A204.1 (cell line): Measurements from ENCODE around the gene IGF1R.

Experiments
- FAIRE-seq: peaks from 2 replicates; lab custom pipeline; 2012; peaks lifted over from hg19 to GRCh38; lab: Jason Lieb, UNC

IGF1R gene

GRCh38 chr15:98799461-98800390 is 151.4 kb downstream of the IGF1R start:
- FAIRE-seq, result no peak

DNA sequence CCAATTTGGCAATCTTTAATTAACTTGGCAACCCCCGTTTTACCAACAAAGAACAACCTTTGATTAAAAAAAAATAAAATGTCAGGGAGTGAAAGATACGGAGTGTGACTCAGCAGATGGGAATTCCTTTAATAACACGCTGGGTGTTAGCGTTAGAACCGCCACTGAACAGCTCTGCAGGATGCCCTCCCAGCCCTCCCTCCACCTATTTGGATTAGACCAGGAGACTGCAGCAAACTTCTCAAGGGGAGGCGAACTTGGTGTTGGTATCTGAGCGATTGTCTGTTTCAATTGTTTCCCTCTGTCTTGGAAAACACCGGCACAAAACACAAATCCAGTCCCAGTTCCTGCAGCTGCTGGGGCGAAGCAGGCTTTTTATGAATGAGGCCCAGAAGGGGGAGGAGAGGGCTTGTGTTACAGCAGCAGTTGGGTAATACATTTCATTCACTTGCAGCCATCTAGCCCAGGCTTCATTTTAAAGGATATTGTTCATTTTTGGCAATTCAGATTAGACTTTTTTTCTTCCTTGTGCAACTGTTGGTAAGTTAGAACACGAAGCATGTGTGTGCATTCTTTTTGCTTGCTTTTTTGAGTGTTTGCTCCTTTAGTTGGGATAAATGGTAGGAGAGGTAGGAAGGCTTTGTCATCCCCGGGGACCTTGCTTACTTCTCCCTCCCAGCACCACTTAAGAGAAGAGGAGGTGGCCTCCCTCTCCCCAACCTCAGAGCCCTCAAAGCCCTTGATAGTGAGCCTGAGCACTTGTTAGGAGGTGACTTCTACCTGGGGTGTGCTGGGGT is 152.3 kb downstream of the IGF1R start:
- FAIRE-seq, result no peak

GRCh38 chr15:98801234-98801561 is 152.9 kb downstream of the IGF1R start:
- FAIRE-seq, result no peak

- no peak for FAIRE-seq
Observed at GRCh38 chr15:98802187-98802586, 153.8 kb downstream of the IGF1R start.

DNA sequence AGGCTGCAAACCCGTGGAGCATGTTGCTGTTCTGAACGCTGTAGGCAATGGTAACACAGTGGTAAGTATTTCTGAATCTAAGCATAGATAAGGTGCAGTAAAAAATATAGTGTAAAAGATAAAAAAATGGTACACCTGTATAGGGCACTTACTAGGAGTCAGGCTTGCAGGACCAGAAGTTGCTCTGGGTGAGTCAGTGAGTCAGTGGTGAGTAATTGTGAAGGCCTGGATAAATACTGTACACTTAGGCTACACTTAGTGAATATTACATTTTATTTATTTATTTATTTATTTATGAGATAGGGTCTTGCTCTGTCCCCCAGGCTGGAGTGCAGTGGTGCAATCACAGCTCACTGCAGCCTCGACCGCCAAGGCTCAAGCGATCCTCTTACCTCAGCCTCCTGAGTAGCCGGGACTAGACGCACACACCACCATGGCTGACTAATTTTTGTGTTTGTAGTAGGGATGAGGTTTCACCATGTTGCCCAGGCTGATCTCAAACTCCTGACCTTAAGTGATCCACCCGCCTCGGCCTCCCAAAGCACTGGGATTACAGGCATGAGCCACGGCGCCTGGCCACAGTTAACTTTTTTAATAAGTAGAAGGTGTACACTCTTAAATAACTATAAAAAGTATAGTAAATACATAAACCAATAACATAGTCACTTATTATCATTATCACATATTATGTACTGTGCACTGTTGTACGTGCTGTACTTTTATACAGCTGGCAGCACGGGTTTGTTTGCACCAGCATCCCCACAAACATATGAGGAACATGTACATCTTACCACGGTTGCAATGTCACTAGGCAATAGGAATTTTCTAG is 155.1 kb downstream of the IGF1R start:
- FAIRE-seq, result no peak

DNA sequence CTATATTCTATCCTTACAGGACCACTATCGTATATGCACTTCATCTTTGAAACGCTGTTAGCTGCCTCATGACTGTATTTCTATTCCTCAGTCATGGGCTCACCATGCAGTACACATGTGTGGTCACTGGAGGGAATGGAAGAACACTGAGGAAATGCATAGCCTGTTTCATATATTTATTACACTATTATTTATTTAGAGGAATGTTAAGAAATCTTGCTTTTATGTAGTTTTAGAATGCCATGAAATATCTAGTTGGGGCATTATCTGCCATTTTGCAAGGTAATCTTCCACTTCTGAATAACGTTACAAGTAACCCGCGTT is 155.7 kb downstream of the IGF1R start:
- FAIRE-seq, result no peak

GRCh38 chr15:98805434-98806274 is 157.3 kb downstream of the IGF1R start:
- FAIRE-seq, result no peak

DNA sequence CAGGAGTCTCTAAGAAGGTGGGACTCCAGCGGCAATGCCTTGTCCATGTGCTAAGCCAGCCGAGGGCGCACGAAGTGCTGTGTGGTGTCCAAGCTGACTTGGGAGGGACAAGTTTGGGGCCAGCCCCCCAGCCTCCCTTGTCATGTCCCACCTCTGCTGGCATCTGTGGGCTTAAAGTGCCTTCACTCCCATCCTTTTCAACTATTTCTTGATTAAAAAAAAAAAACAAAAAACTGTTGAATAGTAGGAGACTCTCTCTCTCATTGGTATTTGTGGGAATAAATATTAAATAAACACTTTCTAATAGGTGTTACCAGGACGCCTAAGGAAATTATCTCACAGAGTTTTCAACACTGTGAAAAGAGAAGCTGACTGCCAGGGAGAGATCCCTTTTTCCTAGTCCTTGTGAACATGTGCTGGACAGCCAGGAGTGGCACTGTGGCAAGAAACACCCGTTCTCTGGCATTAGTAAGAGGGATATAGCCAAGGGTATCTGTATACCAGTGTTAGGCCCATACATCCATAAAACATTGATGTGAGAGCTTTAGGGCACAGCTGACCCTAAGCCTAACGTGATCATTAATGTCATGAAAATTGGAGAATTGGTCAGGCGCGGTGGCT is 158.0 kb downstream of the IGF1R start:
- FAIRE-seq, result no peak

DNA sequence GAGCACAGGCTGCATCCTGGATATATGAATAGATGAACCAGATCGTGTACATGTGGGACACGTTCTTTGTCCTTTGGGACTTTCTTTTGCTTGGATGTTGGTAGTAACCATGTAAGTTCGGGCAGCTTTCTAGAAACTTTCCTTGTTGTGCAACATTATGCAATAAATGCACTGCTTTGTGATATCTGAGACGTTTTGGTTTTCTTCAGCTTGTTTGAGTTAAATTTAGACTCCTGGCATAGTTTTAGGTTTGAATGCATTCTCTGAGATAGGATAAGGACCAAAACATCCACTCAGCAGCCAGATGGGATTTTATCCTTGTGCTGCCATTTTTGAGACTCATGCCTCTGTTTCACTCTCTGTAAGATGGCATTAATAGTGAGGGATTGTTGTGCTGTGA is 158.9 kb downstream of the IGF1R start:
- no peak for FAIRE-seq

DNA sequence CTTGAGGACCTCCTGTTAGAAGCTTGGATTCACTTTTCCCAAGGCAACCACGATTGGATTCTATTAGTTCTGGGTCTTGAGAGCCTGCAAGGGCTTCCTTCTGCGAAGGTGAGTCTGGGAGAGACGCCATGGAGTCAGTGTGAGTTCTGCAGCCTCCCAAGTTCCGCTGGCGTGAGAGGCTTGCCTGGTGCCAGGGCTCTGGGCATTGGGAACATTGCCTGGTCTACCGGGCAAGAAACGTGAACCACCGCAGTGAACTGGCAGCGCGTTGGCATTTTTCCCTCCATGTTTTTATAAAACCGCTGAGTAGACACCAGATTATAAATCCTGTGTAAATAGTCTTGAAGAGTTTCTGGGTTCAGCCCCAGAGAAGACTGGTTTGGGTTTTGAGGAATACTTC is 160.9 kb downstream of the IGF1R start:
- no peak for FAIRE-seq

DNA sequence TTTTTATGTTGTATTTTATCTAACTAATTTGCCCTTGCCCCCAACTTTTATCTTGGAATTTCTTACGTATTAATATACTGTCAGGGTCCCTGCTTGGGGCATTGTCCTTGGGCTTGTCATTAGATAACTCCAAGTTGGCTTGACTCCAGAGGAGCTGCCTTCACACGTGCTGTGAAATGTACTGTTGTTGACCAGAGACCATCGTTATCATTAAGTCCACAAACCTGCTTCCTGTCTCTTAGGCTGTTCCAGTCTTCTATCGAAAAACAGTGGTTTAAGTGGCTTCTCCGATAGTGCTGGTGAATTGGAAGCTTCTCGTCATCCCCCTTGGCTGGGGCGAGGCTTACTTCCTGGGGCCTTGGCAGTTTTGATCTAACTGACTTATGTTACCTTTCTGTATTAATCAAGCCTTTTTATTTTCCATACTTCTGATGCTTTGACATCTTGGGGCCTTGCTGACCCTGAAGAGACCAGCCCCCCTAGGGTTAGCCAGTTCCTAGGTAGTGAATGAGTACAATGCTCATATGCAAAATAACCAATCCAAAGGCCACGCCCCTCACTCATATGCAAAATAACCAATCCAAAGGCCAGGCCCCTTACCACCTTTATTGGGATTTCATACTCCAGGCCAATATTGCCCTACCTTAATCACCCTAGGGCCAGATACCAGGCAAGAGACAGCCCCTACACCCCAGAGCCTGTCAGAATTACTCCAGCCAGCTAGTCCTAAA is 164.5 kb downstream of the IGF1R start:
- no peak for FAIRE-seq

GRCh38 chr15:98813951-98814350 is 165.6 kb downstream of the IGF1R start:
- FAIRE-seq, result no peak

DNA sequence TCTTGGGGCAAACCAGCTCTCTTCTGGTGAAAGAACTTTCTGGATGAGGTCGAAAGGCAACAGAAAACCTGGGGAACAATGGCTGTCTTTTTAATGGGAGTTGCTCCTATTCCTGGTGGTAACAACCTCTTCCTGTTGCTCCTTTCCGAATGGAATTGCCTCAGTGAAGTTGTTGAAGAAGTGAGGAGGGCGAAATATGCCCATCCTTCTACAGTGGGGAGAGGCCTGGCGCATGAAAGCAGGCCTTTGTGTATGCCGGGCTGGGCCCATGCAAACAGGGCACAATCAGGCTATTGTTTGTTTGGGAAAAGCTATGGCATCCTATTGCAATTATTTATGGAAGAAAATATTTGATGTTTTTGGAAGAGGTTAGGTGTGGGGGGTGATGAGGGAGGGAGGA is 166.9 kb downstream of the IGF1R start:
- FAIRE-seq, result no peak

- no peak for FAIRE-seq
Observed at GRCh38 chr15:98817745-98818144, 169.4 kb downstream of the IGF1R start.

DNA sequence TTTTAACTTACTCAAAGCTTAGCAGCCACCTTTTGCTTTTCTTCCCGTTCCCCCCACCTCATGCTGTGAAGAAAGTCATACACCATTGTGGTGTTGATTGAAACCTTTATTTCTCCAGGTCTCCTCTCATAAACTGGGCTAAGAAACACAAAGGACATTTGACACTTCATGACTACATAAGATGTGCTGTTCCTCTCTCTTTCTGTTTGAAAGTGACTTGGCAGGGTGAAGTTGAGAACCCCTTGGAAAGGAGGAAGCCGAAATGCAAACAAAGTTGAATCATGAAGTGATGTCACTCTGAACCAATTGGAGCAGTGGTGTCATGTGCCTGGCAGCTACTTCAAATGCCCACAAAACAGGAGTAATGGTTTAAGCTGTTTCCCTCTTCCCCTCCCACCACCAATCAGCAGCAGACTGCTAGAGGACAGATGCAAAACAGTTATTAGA is 174.7 kb downstream of the IGF1R start:
- no peak for FAIRE-seq

GRCh38 chr15:98823616-98824015 is 175.3 kb downstream of the IGF1R start:
- FAIRE-seq, result no peak

DNA sequence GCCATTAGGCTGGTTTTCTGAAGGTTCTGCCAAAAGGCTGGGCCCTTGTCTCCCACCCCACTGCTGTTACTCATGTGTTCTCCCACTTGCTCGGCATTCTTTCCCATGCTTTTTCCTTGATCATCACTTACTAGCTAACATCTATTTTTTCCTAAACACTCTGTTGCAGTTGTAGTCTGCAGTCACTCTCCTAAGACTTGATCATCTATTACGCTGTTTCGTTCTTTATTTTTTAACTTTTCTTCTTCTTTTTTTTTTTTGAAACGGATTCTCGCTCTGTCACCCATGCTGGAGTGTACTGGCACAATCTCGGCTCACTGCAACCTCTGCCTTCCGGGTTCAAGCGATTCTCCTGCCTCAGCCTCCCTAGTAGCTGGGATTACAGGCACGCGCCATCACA is 176.3 kb downstream of the IGF1R start:
- no peak for FAIRE-seq

- FAIRE-seq, result no peak
Observed at GRCh38 chr15:98826658-98827057, 178.3 kb downstream of the IGF1R start.

DNA sequence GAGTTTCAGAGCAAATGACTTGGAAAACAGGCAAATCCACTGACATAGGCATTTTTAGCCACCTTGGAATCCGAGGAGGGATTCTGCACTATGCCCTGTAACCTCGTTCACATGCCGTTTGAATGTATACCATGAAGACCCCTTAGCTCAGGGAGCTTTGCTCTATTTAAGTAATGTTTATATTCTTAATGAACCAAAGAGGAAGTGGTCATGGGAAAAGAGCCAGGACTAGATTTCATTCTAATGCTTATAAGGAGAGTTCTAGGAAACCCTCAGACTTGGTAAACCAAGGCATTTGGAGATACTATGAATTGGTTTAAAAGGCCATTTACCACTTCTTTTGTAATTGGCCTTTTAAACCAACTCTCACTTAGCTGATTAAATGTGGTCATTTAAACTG is 178.9 kb downstream of the IGF1R start:
- no peak for FAIRE-seq

DNA sequence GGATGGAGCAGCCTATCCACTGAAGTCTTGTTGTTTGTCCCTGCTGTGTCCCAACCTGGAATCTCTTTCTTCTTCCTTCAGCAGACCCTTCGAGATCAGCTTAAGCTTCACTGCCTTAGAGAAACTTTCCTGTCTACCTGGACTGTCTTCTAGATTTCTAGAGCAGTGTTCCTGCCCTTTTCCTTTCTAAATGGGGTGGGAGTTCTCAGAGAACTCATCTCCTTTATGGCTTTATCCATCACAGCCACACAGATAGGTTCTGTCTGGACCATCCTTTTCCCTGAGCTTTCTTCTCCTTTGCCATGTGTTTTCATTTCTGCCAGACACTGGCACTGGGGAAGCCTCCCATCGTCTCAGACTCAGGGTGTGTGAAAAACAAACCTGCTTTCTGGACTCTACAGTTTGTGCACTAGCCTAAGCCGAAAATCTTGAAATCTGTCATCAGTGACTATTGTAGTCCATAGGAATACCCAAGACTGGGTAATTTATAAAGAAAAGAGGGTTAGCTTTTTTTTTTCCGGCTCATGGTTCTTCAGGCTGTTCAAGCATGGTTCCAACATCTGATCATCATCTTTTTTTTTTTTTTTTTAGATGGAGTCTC is 181.8 kb downstream of the IGF1R start:
- FAIRE-seq, result no peak
